Measurements from ENCODE around the gene PPP1R26.

Gene PPP1R26

GRCh38 chr9:135461936-135462335 lies 17.6 kb upstream of the PPP1R26 start:
- no peak for DNase-seq

GRCh38 chr9:135463140-135463539 lies 16.4 kb upstream of the PPP1R26 start:
- peak; percentile 76 for DNase-seq

DNA sequence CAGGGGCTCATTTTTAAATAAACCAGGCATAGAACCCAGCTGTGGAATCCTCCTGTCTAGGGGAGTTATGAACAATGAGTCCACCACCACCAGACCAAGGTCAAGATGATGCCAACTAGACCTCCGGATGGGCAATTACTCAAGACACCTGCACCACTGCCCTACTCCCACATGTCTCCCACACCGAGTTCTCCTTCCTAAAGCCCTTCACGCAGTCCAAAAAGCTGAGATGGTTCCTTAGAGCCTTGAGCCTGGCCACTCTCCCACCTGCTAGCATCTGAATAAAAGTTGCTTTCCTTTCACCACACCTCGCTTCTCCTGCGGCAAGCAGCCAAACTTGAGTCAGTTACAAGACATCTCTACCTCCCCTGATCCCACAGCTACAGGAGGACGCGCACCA lies 15.4 kb upstream of the PPP1R26 start:
- DNase-seq, result no peak

- peak; percentile 54 for DNase-seq
Measured at GRCh38 chr9:135468854-135469521, 10.6 kb upstream of the PPP1R26 start.

GRCh38 chr9:135471791-135472640 lies 7.6 kb upstream of the PPP1R26 start:
- no peak for DNase-seq

DNA sequence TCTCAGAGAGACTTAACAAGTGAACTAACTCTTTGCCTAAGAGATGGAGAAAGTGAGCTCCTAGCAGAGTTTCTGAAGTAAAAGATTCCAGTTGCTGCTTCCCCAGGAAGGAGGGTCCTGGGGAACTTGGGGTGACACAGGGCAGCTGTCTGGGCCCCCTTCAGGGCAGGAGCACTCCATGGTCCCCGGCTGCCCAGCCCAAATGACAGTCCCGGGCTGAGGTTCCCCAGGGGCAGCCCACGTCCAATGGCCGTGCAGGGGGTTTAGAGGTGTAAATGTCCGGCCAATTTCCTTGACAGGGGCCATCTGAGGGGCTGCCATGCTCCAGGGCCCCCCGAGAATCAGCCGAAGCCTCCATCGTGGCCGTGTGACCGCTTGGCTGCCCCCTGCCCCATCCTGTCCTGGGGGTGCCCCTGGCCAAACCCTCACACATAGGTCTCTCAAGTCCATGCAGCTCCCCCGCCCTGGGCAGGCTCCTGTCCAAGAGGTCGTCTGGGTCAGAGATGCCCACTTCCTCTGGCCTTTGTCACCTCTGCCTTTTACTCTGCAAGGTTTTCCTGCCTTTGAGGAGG lies 5.5 kb upstream of the PPP1R26 start:
- no peak for DNase-seq

DNA sequence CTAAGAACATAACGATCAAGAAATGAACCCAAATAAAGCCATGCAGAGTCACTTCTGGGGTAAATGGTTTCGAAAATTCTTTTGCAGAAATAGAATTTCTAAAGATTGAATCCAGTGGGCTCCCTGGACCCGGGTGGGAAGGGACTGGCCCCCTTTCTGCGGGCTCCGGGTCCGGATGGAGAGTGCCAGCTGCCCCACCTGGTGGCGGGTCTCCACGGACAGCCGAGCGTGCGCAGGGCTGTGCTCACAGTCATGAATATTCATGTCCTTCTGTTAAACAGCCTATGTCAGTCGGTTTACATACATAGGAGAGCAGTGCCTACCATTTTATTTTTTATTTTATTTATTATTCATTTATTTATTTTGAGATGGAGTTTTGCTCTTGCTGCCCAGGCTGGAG lies 4.7 kb upstream of the PPP1R26 start:
- no peak for DNase-seq

DNA sequence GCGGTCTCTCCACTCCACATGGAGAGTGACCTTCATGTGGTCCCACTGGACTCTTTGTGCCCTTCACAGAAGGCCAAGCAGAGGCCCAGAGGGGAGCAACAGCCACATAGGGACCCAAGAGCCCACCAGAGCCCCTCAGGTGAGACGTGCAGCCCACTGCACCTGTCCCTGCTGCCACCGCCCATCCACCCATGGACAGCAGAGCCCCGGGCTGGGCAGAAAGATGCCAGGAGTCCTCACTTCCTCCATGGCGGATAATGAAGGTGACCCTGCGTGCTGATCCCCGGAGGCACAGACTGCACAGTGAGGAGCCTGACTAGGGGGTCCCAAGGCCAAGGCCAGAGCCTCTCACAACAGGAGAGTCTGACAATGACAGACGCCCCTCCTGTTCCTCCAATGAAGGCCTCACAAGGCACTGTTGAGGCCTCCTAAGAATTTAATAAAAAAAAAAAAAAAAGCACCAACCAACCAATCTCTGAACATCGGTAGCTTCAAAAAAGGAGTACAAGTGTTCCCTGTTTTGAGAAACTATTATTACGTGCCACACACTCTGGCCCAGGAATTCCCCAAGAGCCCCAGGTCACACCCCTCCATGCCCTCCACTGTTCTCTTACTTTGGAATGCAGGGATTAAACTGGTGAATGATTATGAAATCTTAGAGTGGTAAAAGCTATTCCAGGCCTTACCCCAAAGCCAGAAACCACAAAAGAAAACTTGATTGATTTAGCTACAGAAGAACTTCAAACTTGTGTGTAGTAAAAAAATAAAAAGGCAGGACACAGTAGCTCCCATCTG lies 2.8 kb upstream of the PPP1R26 start:
- peak; percentile 9 for DNase-seq

GRCh38 chr9:135478191-135478590 lies 1.4 kb upstream of the PPP1R26 start:
- no peak for DNase-seq

- DNase-seq, result peak; percentile 18
Measured at GRCh38 chr9:135478829-135479468, 633 bp upstream of the PPP1R26 start.

GRCh38 chr9:135480071-135480939 lies 723 bp downstream of the PPP1R26 start:
- peak; percentile 42 for DNase-seq

DNA sequence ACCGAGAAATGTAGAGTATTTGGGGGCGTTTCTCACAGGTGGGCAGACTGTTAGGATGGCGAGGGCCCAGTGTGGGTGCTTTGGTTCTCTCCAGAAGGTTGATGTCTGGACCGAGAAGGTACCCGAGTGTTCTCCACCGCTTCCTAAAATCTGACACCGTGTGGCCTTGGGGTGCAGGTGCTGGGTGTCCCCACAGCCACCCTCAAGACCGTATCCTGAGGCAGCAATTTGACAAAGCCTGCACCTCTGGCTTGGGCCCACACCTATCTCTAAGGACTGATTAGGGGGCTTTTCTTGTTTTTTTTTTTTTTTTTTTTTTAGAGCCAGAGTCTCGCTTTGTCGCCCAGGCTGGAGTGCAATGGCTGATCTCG lies 1.3 kb downstream of the PPP1R26 start:
- no peak for DNase-seq

DNA sequence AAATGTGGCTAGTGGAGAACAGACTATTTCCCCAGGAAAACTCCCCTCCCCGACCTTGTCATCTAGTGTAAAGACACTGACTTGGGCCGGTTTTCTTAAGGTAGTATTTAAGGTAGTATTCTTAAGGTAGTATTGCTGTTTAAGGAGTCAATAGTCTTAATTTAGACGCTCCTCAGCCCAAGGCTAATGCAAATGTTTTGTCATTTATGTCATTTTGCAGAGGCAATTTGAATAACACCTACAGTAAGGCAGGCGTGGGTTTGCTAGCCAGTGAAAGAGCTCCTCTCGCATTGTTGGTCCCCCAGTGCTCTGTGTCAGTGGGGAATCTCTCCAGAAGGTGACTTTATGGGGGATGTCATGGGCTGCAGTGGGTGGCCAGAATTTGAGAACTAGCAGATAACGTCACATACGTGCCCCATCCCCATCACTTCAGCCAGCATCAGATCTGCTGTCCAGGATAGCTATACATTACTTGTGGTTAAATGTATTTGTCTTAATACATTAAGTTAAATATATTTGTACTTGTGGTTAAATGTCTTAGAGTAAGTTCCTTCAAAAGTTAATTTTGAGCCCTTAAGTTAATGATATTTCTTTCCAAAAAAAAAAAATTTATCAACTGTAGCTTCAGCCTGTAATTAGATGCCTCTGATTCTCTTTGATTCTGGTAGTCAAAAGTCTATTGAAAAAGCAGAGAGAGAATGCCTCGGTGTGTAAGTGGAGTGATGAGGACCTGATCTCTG lies 2.6 kb downstream of the PPP1R26 start:
- no peak for DNase-seq

DNA sequence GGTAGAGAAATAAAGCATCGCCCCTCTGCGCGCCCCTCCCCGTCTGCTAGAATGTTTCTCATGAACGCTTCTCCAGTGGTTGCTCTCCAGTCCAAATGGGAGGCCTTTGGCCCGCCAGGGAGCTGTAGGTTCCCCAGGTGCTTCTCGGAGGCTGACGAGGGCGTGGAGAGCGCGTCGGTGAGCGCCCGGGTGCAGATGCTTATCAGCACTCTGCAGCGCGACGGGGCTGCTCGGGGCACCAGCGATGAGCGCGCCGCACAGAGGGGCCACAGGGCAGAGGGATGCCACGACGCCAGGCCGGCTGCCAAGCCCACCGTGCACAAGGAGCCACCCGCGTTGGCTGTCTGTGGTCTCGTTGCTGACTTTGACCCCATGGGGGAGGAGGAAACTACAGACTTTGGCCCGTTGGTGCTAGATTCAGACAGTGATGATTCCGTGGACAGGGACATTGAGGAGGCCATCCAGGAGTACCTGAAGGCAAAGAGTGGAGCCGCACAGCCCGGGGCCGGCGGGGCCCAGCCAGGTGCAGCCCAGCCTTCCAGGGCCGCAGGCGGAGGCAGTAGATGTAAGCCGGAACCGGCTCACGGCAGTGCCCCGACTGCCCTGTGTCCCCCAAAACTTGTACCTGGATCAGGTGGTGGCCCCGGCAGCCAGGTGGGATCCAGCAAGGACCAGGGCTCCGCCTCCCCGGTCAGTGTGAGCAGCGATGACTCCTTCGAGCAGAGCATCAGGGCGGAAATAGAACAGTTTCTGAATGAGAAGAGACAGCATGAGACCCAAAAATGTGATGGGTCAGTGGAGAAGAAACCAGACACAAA lies 5.1 kb downstream of the PPP1R26 start:
- no peak for DNase-seq

DNA sequence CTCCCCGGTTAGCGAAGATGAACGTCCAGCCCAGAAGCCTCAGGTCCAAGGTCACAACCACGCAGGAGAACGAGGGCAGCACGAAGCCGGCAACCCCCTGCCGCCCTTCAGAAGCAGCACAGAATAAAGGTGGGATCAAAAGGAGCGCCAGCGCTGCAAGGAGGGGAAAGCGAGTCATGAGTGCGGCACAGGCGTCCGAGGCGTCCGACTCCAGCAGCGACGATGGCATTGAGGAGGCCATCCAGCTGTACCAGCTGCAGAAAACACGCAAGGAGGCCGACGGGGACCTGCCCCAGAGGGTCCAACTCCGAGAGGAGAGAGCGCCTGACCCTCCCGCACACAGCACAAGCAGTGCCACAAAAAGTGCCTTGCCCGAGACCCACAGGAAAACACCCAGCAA lies 5.8 kb downstream of the PPP1R26 start:
- no peak for DNase-seq

DNA sequence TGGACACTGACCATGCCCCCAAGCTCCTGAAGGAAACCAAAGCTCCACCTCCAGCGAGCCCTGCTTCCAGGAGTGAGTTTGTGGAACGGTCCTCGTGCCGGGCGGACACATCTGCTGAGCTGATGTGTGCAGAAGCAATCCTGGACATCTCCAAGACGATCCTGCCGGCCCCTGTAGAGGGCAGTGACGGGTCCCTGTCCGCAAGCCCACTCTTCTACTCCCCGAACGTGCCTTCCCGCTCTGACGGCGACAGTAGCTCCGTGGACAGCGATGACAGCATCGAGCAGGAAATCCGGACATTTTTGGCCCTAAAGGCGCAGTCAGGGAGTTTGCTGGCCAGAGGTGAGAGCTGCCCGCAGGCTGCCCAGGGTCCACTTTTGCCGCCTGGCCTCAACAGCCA lies 6.2 kb downstream of the PPP1R26 start:
- DNase-seq, result no peak

DNA sequence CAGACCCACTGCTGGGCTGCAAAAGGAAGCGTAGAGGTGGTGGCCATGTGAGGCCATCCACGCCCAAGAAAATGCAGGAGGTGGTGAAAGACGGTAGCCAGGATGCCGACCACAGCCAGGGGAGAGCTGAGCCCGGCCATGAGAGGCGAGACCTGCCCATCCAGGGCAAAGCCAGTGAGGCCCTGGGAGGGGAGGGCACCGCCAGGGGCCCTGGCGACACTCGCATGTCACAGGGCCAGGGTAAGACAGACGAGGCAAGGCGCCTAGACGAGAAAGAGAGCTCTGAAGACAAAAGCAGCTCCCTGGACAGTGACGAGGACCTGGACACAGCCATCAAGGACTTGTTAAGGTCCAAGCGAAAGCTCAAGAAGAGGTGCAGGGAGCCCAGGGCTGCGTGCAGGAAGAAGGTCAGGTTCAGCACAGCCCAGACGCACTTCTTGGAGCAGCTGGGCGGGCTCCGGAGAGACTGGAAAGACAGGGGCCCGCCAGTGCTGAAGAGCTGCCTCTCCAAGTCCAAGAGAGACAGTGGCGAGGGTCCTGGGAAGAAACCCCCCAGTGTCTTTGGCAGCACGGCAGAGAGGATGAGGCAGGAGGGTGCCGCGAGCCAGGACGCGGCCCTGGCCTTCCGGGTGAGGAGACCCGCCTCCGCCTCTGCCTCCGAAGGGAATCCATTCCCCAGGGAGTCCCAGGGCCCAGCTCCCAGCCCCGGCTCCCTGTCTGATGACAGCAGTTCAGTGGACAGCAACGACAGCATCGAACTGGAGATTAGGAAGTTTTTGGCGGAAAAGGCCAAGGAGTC lies 6.9 kb downstream of the PPP1R26 start:
- DNase-seq, result no peak

DNA sequence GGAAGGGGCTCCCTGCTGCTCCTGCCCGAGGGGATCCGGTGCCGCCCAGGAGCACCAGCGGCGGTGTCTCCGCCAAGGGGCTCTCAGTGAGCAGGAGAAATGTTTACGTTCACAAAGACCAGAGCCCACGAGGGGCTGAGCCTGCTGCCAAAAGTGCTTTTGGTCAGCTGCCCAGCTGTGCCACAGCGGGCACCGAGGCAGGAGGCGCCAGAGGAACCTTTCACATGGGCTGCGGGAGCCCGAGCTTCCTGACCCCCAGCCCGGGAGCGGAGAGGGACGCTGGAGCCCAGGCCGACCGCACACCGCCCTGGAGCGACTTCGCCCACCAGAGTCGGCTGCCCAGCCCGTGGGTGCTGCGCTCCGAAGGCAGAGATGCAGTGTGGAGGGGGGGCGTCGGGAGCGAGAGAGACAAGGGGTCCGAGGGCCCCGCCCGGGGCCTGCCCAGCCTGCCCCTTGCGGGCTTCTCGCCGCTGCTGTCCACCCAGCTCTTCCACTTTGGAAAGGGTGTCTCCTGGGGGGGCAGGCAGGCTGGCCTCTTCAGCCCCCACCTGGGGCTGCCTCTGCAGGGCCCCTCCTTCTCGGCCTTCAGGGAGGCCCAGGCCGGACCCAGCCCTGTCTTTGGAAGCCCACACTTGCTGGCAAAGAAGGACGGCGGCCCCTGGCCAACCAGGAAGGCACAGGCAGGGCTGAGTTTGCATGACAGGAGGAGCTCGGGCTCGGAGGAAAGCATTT lies 7.9 kb downstream of the PPP1R26 start:
- no peak for DNase-seq
